ENCODE data around the gene RASD2.

RASD2 gene

GRCh38 chr22:35555946-35556547 lies 15.4 kb downstream of the RASD2 start:
- Mint-ChIP-seq H3K36me3 (ENCODE audit: low read depth) (no peaks in the 10 kb centered on the region), H3K27me3 (ENCODE audit: low read depth) (peaks cover 9% of the 10 kb centered on the region), H3K9me3 (peaks cover 4% of the 10 kb centered on the region), H3K27ac (no peak overlapping the region), H3K4me3 (no peak overlapping the region), H3K4me1 (ENCODE audit: low read depth) (peaks cover 11% of the 10 kb centered on the region)

GRCh38 chr22:35556666-35557065 lies 16.0 kb downstream of the RASD2 start:
- no peak overlapping the region for H3K4me3 Mint-ChIP-seq
- peaks cover 11% of the 10 kb centered on the region for H3K4me1 Mint-ChIP-seq (ENCODE audit: low read depth)
- H3K27ac Mint-ChIP-seq, result no peak overlapping the region
- H3K27me3 Mint-ChIP-seq (ENCODE audit: low read depth), result peaks cover 9% of the 10 kb centered on the region
- no peaks in the 10 kb centered on the region for H3K36me3 Mint-ChIP-seq (ENCODE audit: low read depth)
- peaks cover 4% of the 10 kb centered on the region for H3K9me3 Mint-ChIP-seq

GRCh38 chr22:35558031-35558430 lies 17.4 kb downstream of the RASD2 start:
- Mint-ChIP-seq H3K4me1 (ENCODE audit: low read depth) (peaks cover 4% of the 10 kb centered on the region), H3K4me3 (no peak overlapping the region), H3K36me3 (ENCODE audit: low read depth) (no peaks in the 10 kb centered on the region), H3K27ac (no peak overlapping the region), H3K27me3 (ENCODE audit: low read depth) (peaks cover 9% of the 10 kb centered on the region), H3K9me3 (peaks cover 4% of the 10 kb centered on the region)

- peaks cover 4% of the 10 kb centered on the region for H3K9me3 Mint-ChIP-seq
- no peak overlapping the region for H3K27ac Mint-ChIP-seq
- H3K36me3 Mint-ChIP-seq (ENCODE audit: low read depth), result no peaks in the 10 kb centered on the region
- H3K4me1 Mint-ChIP-seq (ENCODE audit: low read depth), result peaks cover 4% of the 10 kb centered on the region
- peaks cover 16% of the 10 kb centered on the region for H3K27me3 Mint-ChIP-seq (ENCODE audit: low read depth)
- H3K4me3 Mint-ChIP-seq, result no peak overlapping the region
These were observed 18.1 kb downstream of the RASD2 start for GRCh38 chr22:35558719-35559118.

GRCh38 chr22:35559354-35560005 lies 18.8 kb downstream of the RASD2 start:
- Mint-ChIP-seq H3K4me1 (ENCODE audit: low read depth) (peaks cover 4% of the 10 kb centered on the region), H3K27ac (no peak overlapping the region), H3K36me3 (ENCODE audit: low read depth) (no peaks in the 10 kb centered on the region), H3K27me3 (ENCODE audit: low read depth) (peaks cover 16% of the 10 kb centered on the region), H3K4me3 (no peak overlapping the region), H3K9me3 (peaks cover 4% of the 10 kb centered on the region)

- H3K4me3 Mint-ChIP-seq, result no peak overlapping the region
- no peaks in the 10 kb centered on the region for H3K36me3 Mint-ChIP-seq (ENCODE audit: low read depth)
- H3K4me1 Mint-ChIP-seq (ENCODE audit: low read depth), result peaks cover 4% of the 10 kb centered on the region
- peaks cover 16% of the 10 kb centered on the region for H3K27me3 Mint-ChIP-seq (ENCODE audit: low read depth)
- H3K27ac Mint-ChIP-seq, result no peak overlapping the region
- H3K9me3 Mint-ChIP-seq, result peaks cover 4% of the 10 kb centered on the region
These were observed 19.7 kb downstream of the RASD2 start for GRCh38 chr22:35560366-35560765.

- Mint-ChIP-seq H3K36me3 (ENCODE audit: low read depth) (no peaks in the 10 kb centered on the region), H3K27me3 (ENCODE audit: low read depth) (peaks cover 16% of the 10 kb centered on the region), H3K9me3 (peaks cover 4% of the 10 kb centered on the region), H3K4me1 (ENCODE audit: low read depth) (peaks cover 4% of the 10 kb centered on the region), H3K4me3 (no peak overlapping the region), H3K27ac (no peak overlapping the region)
These were observed 20.2 kb downstream of the RASD2 start for GRCh38 chr22:35560824-35561223.

GRCh38 chr22:35561796-35562526 lies 21.3 kb downstream of the RASD2 start:
- Mint-ChIP-seq H3K36me3 (ENCODE audit: low read depth) (no peaks in the 10 kb centered on the region), H3K27ac (no peak overlapping the region), H3K27me3 (ENCODE audit: low read depth) (peaks cover 16% of the 10 kb centered on the region), H3K4me1 (ENCODE audit: low read depth) (peaks cover 4% of the 10 kb centered on the region), H3K4me3 (no peak overlapping the region), H3K9me3 (peaks cover 4% of the 10 kb centered on the region)

GRCh38 chr22:35563211-35563610 lies 22.6 kb downstream of the RASD2 start:
- Mint-ChIP-seq H3K4me3 (no peak overlapping the region), H3K27me3 (ENCODE audit: low read depth) (peaks cover 10% of the 10 kb centered on the region), H3K4me1 (ENCODE audit: low read depth) (no peaks in the 10 kb centered on the region), H3K27ac (no peak overlapping the region), H3K36me3 (ENCODE audit: low read depth) (no peaks in the 10 kb centered on the region), H3K9me3 (peaks cover 4% of the 10 kb centered on the region)

- Mint-ChIP-seq H3K9me3 (no peaks in the 10 kb centered on the region), H3K27ac (no peak overlapping the region), H3K4me1 (ENCODE audit: low read depth) (no peaks in the 10 kb centered on the region), H3K36me3 (ENCODE audit: low read depth) (no peaks in the 10 kb centered on the region), H3K4me3 (no peak overlapping the region), H3K27me3 (ENCODE audit: low read depth) (peaks cover 7% of the 10 kb centered on the region)
These were observed 24.6 kb downstream of the RASD2 start for GRCh38 chr22:35564975-35565867.

- no peak overlapping the region for H3K27ac Mint-ChIP-seq
- no peaks in the 10 kb centered on the region for H3K9me3 Mint-ChIP-seq
- no peak overlapping the region for H3K4me3 Mint-ChIP-seq
- no peaks in the 10 kb centered on the region for H3K36me3 Mint-ChIP-seq (ENCODE audit: low read depth)
- H3K27me3 Mint-ChIP-seq (ENCODE audit: low read depth), result peaks cover 7% of the 10 kb centered on the region
- no peaks in the 10 kb centered on the region for H3K4me1 Mint-ChIP-seq (ENCODE audit: low read depth)
These were observed 26.9 kb downstream of the RASD2 start for GRCh38 chr22:35567351-35568141.

GRCh38 chr22:35568751-35569739 lies 28.4 kb downstream of the RASD2 start:
- Mint-ChIP-seq H3K36me3 (ENCODE audit: low read depth) (no peaks in the 10 kb centered on the region), H3K27me3 (ENCODE audit: low read depth) (no peaks in the 10 kb centered on the region), H3K9me3 (no peaks in the 10 kb centered on the region), H3K4me3 (no peak overlapping the region), H3K4me1 (ENCODE audit: low read depth) (no peaks in the 10 kb centered on the region), H3K27ac (no peak overlapping the region)

- Mint-ChIP-seq H3K27ac (no peak overlapping the region), H3K9me3 (no peaks in the 10 kb centered on the region), H3K27me3 (ENCODE audit: low read depth) (no peaks in the 10 kb centered on the region), H3K4me1 (ENCODE audit: low read depth) (no peaks in the 10 kb centered on the region), H3K4me3 (no peak overlapping the region), H3K36me3 (ENCODE audit: low read depth) (no peaks in the 10 kb centered on the region)
These were observed 29.3 kb downstream of the RASD2 start for GRCh38 chr22:35569916-35570315.
